H9 (cell line): ENCODE results near the gene AFAP1L1. TPM values are rescaled to one million over a fixed set of nuclear protein-coding genes. Genes with fewer than 3 reads are reported as not detected.

Experiments used
- DNase-seq: peaks from one replicate; pipeline ENCODE4 v3.0.0-alpha.2; 2017
- H2AFZ ChIP-seq: one replicate; pipeline ENCODE4 v1.6.1; 2013; ENCODE audit warnings: mild to moderate bottlenecking, low read length, control low read depth, moderate library complexity
- H2AK5ac ChIP-seq: 2 replicates; pipeline ENCODE4 v1.6.1; 2013; ENCODE audit warnings: low read length, control low read depth, mixed read lengths; ENCODE audit not compliant: insufficient read length
- H2BK120ac ChIP-seq: one replicate; pipeline ENCODE4 v1.6.1; 2013; ENCODE audit warnings: low read depth, mild to moderate bottlenecking, low read length, control low read depth, inconsistent platforms; ENCODE audit not compliant: poor library complexity, severe bottlenecking
- H2BK12ac ChIP-seq: 2 replicates; pipeline ENCODE4 v1.6.1; 2013; ENCODE audit warnings: low read length, control low read depth, mixed read lengths, low read depth; ENCODE audit not compliant: insufficient read length
- H2BK15ac ChIP-seq: 2 replicates; pipeline ENCODE4 v1.6.1; 2013; ENCODE audit warnings: low read depth, low read length, control low read depth
- H2BK20ac ChIP-seq: one replicate; pipeline ENCODE4 v1.6.1; 2013; ENCODE audit warnings: low read depth, mild to moderate bottlenecking, low read length, control low read depth, inconsistent platforms; ENCODE audit not compliant: poor library complexity, severe bottlenecking
- H2BK5ac ChIP-seq: 2 replicates; pipeline ENCODE4 v1.6.1; 2013; ENCODE audit warnings: low read length, control low read depth, mixed read lengths; ENCODE audit not compliant: insufficient read length
- H3K14ac ChIP-seq: 2 replicates; pipeline ENCODE4 v1.6.1; 2013; ENCODE audit warnings: low read length, control low read depth; ENCODE audit not compliant: insufficient read depth
- H3K18ac ChIP-seq: 2 replicates; pipeline ENCODE4 v1.6.1; 2013; ENCODE audit warnings: low read depth, mild to moderate bottlenecking, mixed read lengths, low read length, control low read depth; ENCODE audit not compliant: insufficient read length
- H3K23ac ChIP-seq: 2 replicates; pipeline ENCODE4 v1.6.1; 2013; ENCODE audit warnings: low read length, control low read depth, mixed read lengths, low read depth; ENCODE audit not compliant: insufficient read length
- H3K23me2 ChIP-seq: 2 replicates; pipeline ENCODE4 v1.6.1; 2013; ENCODE audit warnings: low read depth, mild to moderate bottlenecking, mixed read lengths, low read length, control low read depth; ENCODE audit not compliant: insufficient read length, poor library complexity, severe bottlenecking
- H3K27ac ChIP-seq: 2 replicates; pipeline ENCODE4 v1.5.1; 2013; ENCODE audit warnings: low read length, control low read depth, mixed read lengths, low read depth; ENCODE audit not compliant: insufficient read length
- H3K27me3 ChIP-seq: 2 replicates; pipeline ENCODE4 v1.6.1; 2013; ENCODE audit warnings: low read length, control low read depth, inconsistent platforms; ENCODE audit not compliant: insufficient read depth
- H3K4ac ChIP-seq: 2 replicates; pipeline ENCODE4 v1.6.1; 2013; ENCODE audit warnings: low read depth, mild to moderate bottlenecking, control low read depth, inconsistent platforms, low read length, moderate library complexity
- H3K4me1 ChIP-seq: 2 replicates; pipeline ENCODE4 v1.6.1; 2013; ENCODE audit warnings: low read length, control low read depth, inconsistent platforms; ENCODE audit not compliant: insufficient read depth
- H3K4me2 ChIP-seq: 2 replicates; pipeline ENCODE4 v1.6.1; 2013; ENCODE audit warnings: low read length, control low read depth, mixed read lengths; ENCODE audit not compliant: insufficient read length, insufficient read depth
- H3K56ac ChIP-seq: 2 replicates; pipeline ENCODE4 v1.6.1; 2013; ENCODE audit warnings: low read depth, mild to moderate bottlenecking, mixed read lengths, low read length, control low read depth; ENCODE audit not compliant: insufficient read length
- H3K79me1 ChIP-seq: 2 replicates; pipeline ENCODE4 v1.6.1; 2013; ENCODE audit warnings: low read depth, mild to moderate bottlenecking, moderate library complexity, low read length, control low read depth, inconsistent platforms; ENCODE audit not compliant: insufficient read depth, poor library complexity, severe bottlenecking
- H3K79me2 ChIP-seq: 2 replicates; pipeline ENCODE4 v1.6.1; 2013; ENCODE audit warnings: low read length, control low read depth, inconsistent platforms; ENCODE audit not compliant: insufficient read depth
- H3K9ac ChIP-seq: 2 replicates; pipeline ENCODE4 v1.6.1; 2013; ENCODE audit warnings: low read length, control low read depth, mixed read lengths; ENCODE audit not compliant: insufficient read length; ENCODE audit errors: extremely low read depth
- H3K9me3 ChIP-seq: one replicate; pipeline ENCODE4 v1.6.1; 2013; ENCODE audit warnings: low read depth, low read length, inconsistent platforms; ENCODE audit not compliant: control insufficient read depth
- H3T11ph ChIP-seq: one replicate; pipeline ENCODE4 v1.6.1; 2013; ENCODE audit warnings: mild to moderate bottlenecking, low read length, control low read depth, inconsistent platforms
- H4K20me1 ChIP-seq: one replicate; pipeline ENCODE4 v1.6.1; 2013; ENCODE audit not compliant: control insufficient read depth, insufficient read length, insufficient read depth
- H4K5ac ChIP-seq: 2 replicates; pipeline ENCODE4 v1.6.1; 2013; ENCODE audit warnings: low read depth, mild to moderate bottlenecking, mixed read lengths, low read length, control low read depth; ENCODE audit not compliant: insufficient read length
- H4K8ac ChIP-seq: replicated peaks from 2 replicates; pipeline ENCODE4 v1.6.1; 2013; ENCODE audit warnings: low read length, control low read depth, mixed read lengths, low read depth; ENCODE audit not compliant: insufficient read length
- H4K91ac ChIP-seq: 2 replicates; pipeline ENCODE4 v1.6.1; 2013; ENCODE audit warnings: low read depth, mild to moderate bottlenecking, moderate library complexity, mixed read lengths, low read length, control low read depth; ENCODE audit not compliant: insufficient read length
- H3K27ac Mint-ChIP-seq, 3 experiments: 2 replicates in 2 of 3; 3 replicates in 1 of 3; pipeline ENCODE4 v1.8.0; 2020 to 2021; ENCODE audit warnings: mixed read lengths in 3 of 3, mild to moderate bottlenecking in 1 of 3, moderate library complexity in 1 of 3
- H3K27me3 Mint-ChIP-seq: 2 replicates; pipeline ENCODE4 v1.8.0; 2021; ENCODE audit warnings: low read depth, mild to moderate bottlenecking, moderate library complexity, mixed read lengths
- H3K36me3 Mint-ChIP-seq, 3 experiments: 2 replicates in 2 of 3; 3 replicates in 1 of 3; pipeline ENCODE4 v1.8.0; 2020 to 2021; ENCODE audit warnings: low read depth in 3 of 3, mixed read lengths in 3 of 3; ENCODE audit not compliant: insufficient read depth in 1 of 3
- H3K4me1 Mint-ChIP-seq, 2 experiments: 2 replicates each; pipeline ENCODE4 v1.8.0; 2020; ENCODE audit warnings: mixed read lengths in 2 of 2
- H3K4me3 Mint-ChIP-seq, 2 experiments: 2 replicates in 1 of 2; 3 replicates in 1 of 2; pipeline ENCODE4 v1.8.0; 2020 to 2021; ENCODE audit warnings: mild to moderate bottlenecking in 2 of 2, mixed read lengths in 2 of 2, moderate library complexity in 1 of 2
- H3K9me3 Mint-ChIP-seq, 2 experiments: 2 replicates in 1 of 2; 3 replicates in 1 of 2; pipeline ENCODE4 v1.8.0; 2020; ENCODE audit warnings: mild to moderate bottlenecking in 2 of 2, mixed read lengths in 2 of 2, moderate library complexity in 1 of 2
- CTCF ChIP-seq: fragments of 200-600 bp; sonication (generic); conservative IDR thresholded peaks from 3 replicates; pipeline ENCODE4 v1.8.0; 2021; ENCODE audit warnings: antibody characterized with exemption, mild to moderate bottlenecking
- WGBS: extraction: QIAGEN DNeasy Blood & Tissue Kit; methylation state at CpG from one replicate; pipeline ENCODE4 v1.1.7; 2013; ENCODE audit warnings: missing lambda C conversion rate, low lambda C conversion rate, mixed read lengths; ENCODE audit not compliant: insufficient read length; ENCODE audit errors: extremely low coverage; 5-methylcytosine and 5-hydroxymethylcytosine counted together
- total RNA-seq: library from RNA; stranded (reverse); gene quantifications from 2 replicates; pipeline ENCODE4 v1.2.1, GENCODE V29; 2021

AFAP1L1 gene
- total RNA-seq, 1 experiment from 2014 or later, result 1.8 TPM

DNA sequence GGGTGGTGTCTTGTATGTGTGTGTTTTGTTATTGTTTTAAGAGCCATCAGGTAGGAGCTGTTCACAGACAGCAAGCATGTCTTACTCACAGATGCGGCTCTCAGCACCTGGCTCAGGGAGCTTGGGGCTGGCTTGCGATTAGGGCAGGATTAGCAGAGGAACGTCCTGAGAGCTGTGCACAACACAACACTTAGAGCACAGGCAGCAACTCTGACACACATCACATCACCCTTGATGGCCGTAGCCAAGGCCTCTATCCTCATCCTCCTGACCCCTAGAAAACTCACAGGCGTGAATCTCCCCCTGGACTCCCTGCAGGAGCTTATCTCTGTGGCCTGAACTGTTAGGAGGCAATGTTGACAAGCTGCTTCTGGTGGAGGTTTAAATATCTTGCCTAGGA is 114.5 kb downstream of the AFAP1L1 start:
- Histone ChIP-seq H3K4me2 (no peak overlapping the region), H3K56ac (no peak overlapping the region)

More for the DNA sequence above, 114.5 kb downstream of the AFAP1L1 start:
- Mint-ChIP-seq H3K27ac (peak overlapping the region in 2 of 3 experiments; percentile 4 to 6; a peak in 1 of 7 replicates), H3K4me3 (no peak overlapping the region), H3K9me3 (no peaks in the 10 kb centered on the region; a peak in 1 of 5 replicates), H3K27me3 (no peaks in the 10 kb centered on the region; the same call in 1 of the 2 replicates), H3K4me1 (peaks cover 2 to 9% of the 10 kb centered on the region in 2 experiments), H3K36me3 (no peaks in the 10 kb centered on the region; a peak in 1 of 7 replicates)
- Histone ChIP-seq H3K14ac (no peak overlapping the region), H3K4ac (no peak overlapping the region), H2BK12ac (no peak overlapping the region), H3K23me2 (no peaks in the 10 kb centered on the region), H4K5ac (no peak overlapping the region), H2BK15ac (no peak overlapping the region), H4K91ac (no peak overlapping the region), H2BK20ac (no peak overlapping the region), H3K23ac (no peak overlapping the region), H3K27me3 (no peaks in the 10 kb centered on the region; the same call in 1 of the 2 replicates), H4K8ac (no peak overlapping the region), H3K79me1 (no peaks in the 10 kb centered on the region), H3T11ph (no peak overlapping the region), H2BK5ac (no peak overlapping the region), H2BK120ac (no peak overlapping the region), H2AFZ (no peak overlapping the region), H4K20me1 (no peaks in the 10 kb centered on the region), H3K9ac (no peak overlapping the region), H3K4me1 (no peaks in the 10 kb centered on the region), H3K27ac (no peak overlapping the region), H3K9me3 (no peaks in the 10 kb centered on the region), H3K79me2 (no peaks in the 10 kb centered on the region), H3K18ac (no peak overlapping the region), H2AK5ac (no peak overlapping the region)
- WGBS, result no CpG with 5 or more reads among the region's 5 CpGs
- TF ChIP-seq CTCF, result no peak
- DNase-seq, result no peak
